Activated CD8-positive, alpha-beta T cell treated with anti-CD3 and anti-CD28 coated beads for 36 hours (primary cell): ENCODE measurements around the gene DHX35. TPM values are rescaled to one million over a fixed set of nuclear protein-coding genes. Genes with fewer than 3 reads are reported as not detected.
A peak's percentile ranks its signal among the peaks of the same experiment; 100 is the strongest.

Experiments used
- ATAC-seq: fragments of 200-7000 bp; cut with Tn5 transposase; one replicate; pipeline ENCODE4 v1.10.0; 2021; ENCODE audit warnings: mild to moderate bottlenecking, moderate library complexity
- CTCF ChIA-PET: fragments of 350-600 bp; sonication (Branson Sonifier 250); formaldehyde crosslinking; loops from one replicate; lab custom pipeline; 2021; ENCODE audit warnings: antibody characterized with exemption; lab: Charles Lee
- POLR2A ChIA-PET: fragments of 350-600 bp; sonication (Branson Sonifier 250); formaldehyde crosslinking; loops from one replicate; lab custom pipeline; 2021; ENCODE audit warnings: antibody characterized with exemption; lab: Charles Lee
- DNase-seq: peaks from one replicate; pipeline ENCODE4 v3.0.0-alpha.2; 2020
- H3K27ac Mint-ChIP-seq: one replicate; pipeline ENCODE4 v1.8.0; 2021; ENCODE audit warnings: mild to moderate bottlenecking, mixed read lengths
- H3K27me3 Mint-ChIP-seq: one replicate; pipeline ENCODE4 v1.8.0; 2021; ENCODE audit warnings: mixed read lengths
- H3K36me3 Mint-ChIP-seq: one replicate; pipeline ENCODE4 v1.8.0; 2021; ENCODE audit warnings: low read depth, mixed read lengths
- H3K4me1 Mint-ChIP-seq: one replicate; pipeline ENCODE4 v1.8.0; 2021; ENCODE audit warnings: low read depth, mixed read lengths
- H3K4me3 Mint-ChIP-seq: one replicate; pipeline ENCODE4 v1.8.0; 2021; ENCODE audit warnings: mild to moderate bottlenecking, moderate library complexity, mixed read lengths
- H3K9me3 Mint-ChIP-seq: one replicate; pipeline ENCODE4 v1.8.0; 2021; ENCODE audit warnings: mixed read lengths
- intact Hi-C: fragments of 100-400 bp; cut with micrococcal nuclease; formaldehyde crosslinking; loops from one replicate; pipeline ENCODE4 v1.10.0; 2022
- total RNA-seq, 2 experiments: library from RNA; stranded (reverse); gene quantifications; one replicate each; pipeline ENCODE4 v1.2.3, GENCODE V29; 2021
- TF ChIP-seq, protein P1 (sequence below): fragments of 200-600 bp; IDR thresholded peaks from one replicate; pipeline ENCODE4 v1.8.0; 2022; ENCODE audit warnings: antibody characterized with exemption, mild to moderate bottlenecking

DHX35 gene
- total RNA-seq, 2 experiments from 2014 or later: 12.2 to 12.6 TPM

DNA sequence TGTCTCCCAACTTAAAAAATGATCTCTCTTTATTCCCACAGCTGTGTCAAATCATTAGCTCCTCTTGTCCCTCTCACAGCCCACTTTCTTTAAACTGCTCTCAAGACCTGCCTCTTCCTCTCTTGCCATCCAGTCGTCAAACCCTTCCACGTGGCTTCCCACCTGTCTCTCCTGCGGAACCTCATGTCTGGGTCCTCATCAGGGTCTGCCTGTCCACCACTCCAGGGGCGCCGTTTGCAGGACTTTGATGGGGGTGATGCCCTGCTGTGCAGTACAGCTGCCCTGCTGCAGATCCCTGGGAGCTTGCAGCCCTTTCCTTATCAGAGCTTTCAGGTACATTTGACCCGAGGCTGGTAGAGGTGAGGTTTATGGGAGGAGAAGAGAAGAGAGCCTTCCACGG is 114.8 kb downstream of the DHX35 start:
- H3K27ac Mint-ChIP-seq: no peak overlapping the region
- no peak overlapping the region for H3K4me3 Mint-ChIP-seq
- H3K36me3 Mint-ChIP-seq: no peaks in the 10 kb centered on the region
- ChIA-PET POLR2A (no interaction called here), CTCF (interaction anchor here (0.6 to 6.5 kb wide), 3 partner anchors 10 to 150 kb away, joined by 3 to 65 read pairs (median 3); partner anchors contain the start of gene FAM83D)
- no peaks in the 10 kb centered on the region for H3K9me3 Mint-ChIP-seq
- TF ChIP-seq, protein P1, sequence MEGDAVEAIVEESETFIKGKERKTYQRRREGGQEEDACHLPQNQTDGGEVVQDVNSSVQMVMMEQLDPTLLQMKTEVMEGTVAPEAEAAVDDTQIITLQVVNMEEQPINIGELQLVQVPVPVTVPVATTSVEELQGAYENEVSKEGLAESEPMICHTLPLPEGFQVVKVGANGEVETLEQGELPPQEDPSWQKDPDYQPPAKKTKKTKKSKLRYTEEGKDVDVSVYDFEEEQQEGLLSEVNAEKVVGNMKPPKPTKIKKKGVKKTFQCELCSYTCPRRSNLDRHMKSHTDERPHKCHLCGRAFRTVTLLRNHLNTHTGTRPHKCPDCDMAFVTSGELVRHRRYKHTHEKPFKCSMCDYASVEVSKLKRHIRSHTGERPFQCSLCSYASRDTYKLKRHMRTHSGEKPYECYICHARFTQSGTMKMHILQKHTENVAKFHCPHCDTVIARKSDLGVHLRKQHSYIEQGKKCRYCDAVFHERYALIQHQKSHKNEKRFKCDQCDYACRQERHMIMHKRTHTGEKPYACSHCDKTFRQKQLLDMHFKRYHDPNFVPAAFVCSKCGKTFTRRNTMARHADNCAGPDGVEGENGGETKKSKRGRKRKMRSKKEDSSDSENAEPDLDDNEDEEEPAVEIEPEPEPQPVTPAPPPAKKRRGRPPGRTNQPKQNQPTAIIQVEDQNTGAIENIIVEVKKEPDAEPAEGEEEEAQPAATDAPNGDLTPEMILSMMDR: no peak
- intact Hi-C loops: no loop called here
- no peak for ATAC-seq
- no peak for DNase-seq
- H3K27me3 Mint-ChIP-seq: peaks cover 6% of the 10 kb centered on the region
- H3K4me1 Mint-ChIP-seq: no peaks in the 10 kb centered on the region

DNA sequence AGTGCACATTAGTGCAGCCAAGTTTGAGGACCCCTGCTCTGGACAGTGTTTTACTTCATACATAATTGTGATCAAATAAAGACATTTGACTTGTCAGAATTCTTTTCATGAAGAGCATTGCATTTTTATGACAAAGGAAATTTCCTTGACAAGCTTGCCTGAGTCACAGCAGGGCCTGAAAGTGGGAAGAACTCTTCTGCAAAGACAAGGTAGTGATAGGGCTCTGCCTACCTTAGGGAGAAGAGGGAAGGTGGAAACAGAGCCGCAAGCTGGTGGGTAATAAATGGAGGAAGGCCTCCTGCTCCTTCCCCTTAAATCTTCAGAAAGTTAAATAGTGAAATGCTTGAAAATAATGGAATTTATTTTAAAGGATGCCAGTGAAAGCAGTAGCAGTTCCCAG is 118.2 kb downstream of the DHX35 start:
- no peaks in the 10 kb centered on the region for H3K4me1 Mint-ChIP-seq
- intact Hi-C loops: no loop called here
- H3K27me3 Mint-ChIP-seq: peaks cover 10% of the 10 kb centered on the region
- TF ChIP-seq, protein P1: no peak
- H3K27ac Mint-ChIP-seq: no peak overlapping the region
- DNase-seq: no peak
- no peak for ATAC-seq
- no peaks in the 10 kb centered on the region for H3K9me3 Mint-ChIP-seq
- POLR2A ChIA-PET: no interaction called here
- CTCF ChIA-PET: interaction anchor here (0.7 to 7.6 kb wide), 21 partner anchors 9 to 157 kb away, joined by 3 to 153 read pairs (median 4); partner anchors contain the start of genes DHX35 and FAM83D
- no peaks in the 10 kb centered on the region for H3K36me3 Mint-ChIP-seq
- H3K4me3 Mint-ChIP-seq: no peak overlapping the region

- Mint-ChIP-seq H3K27ac (no peak overlapping the region), H3K36me3 (no peaks in the 10 kb centered on the region), H3K4me1 (no peaks in the 10 kb centered on the region), H3K9me3 (no peaks in the 10 kb centered on the region), H3K4me3 (no peak overlapping the region), H3K27me3 (peaks cover 10% of the 10 kb centered on the region)
- ATAC-seq: peak; percentile 86
- TF ChIP-seq, protein P1: peak; percentile 89
- intact Hi-C loops: no loop called here
- ChIA-PET POLR2A (interaction anchor here (1.3 kb wide), 1 partner anchor 11 kb away, joined by 4 read pairs; no protein-coding TSS in a partner anchor), CTCF (interaction anchor here (0.6 to 7.6 kb wide), 24 partner anchors 8 to 432 kb away, joined by 3 to 153 read pairs (median 4); partner anchors contain the start of genes DHX35 and FAM83D)
- peak; percentile 89 for DNase-seq
Measured at GRCh38 chr20:39081255-39081654, 119.1 kb downstream of the DHX35 start.

GRCh38 chr20:39082622-39083398 is 120.7 kb downstream of the DHX35 start:
- POLR2A ChIA-PET: interaction anchor here (1.0 kb wide), 1 partner anchor 33 kb away, joined by 3 read pairs; no protein-coding TSS in a partner anchor
- Mint-ChIP-seq H3K27me3 (peaks cover 10% of the 10 kb centered on the region), H3K36me3 (no peaks in the 10 kb centered on the region), H3K27ac (no peak overlapping the region), H3K4me1 (no peaks in the 10 kb centered on the region), H3K4me3 (no peak overlapping the region), H3K9me3 (no peaks in the 10 kb centered on the region)
- ATAC-seq (no peak), DNase-seq (no peak)
- CTCF ChIA-PET: interaction anchor here (0.9 to 7.6 kb wide), 5 partner anchors 14 to 58 kb away, joined by 3 to 153 read pairs (median 14); no protein-coding TSS in a partner anchor
- intact Hi-C loops: loop anchor here (2.0 kb wide), 1 partner anchor 32 kb away; no protein-coding TSS in a partner anchor
- TF ChIP-seq, protein P1: no peak

DNA sequence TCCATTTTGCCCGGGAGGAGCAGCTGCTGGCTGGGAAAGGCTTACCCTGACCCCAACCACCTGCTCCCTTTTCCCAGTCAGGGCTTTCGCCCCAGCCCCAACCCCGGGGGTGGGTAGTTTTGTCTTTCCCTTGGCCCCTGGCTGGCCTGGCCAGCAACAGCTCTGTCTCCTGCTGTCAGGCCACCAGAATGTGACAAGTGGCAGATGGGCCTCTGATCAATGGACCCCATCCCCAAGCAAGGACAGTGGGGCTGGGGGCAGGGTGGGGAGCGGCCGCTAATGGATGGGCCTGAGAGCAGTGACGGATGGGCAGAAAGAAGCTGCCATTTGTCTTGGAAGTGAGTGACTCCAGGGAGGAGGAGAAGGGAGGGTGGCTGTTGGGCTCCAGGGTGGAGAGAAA is 121.6 kb downstream of the DHX35 start:
- Mint-ChIP-seq H3K4me1 (no peaks in the 10 kb centered on the region), H3K36me3 (no peaks in the 10 kb centered on the region), H3K27me3 (peaks cover 8% of the 10 kb centered on the region), H3K27ac (no peak overlapping the region), H3K9me3 (no peaks in the 10 kb centered on the region), H3K4me3 (no peak overlapping the region)
- CTCF ChIA-PET: interaction anchor here (7.6 kb wide), 1 partner anchor 34 kb away, joined by 153 read pairs; no protein-coding TSS in a partner anchor
- TF ChIP-seq, protein P1: no peak
- ATAC-seq (no peak), DNase-seq (no peak)
- POLR2A ChIA-PET: no interaction called here
- intact Hi-C loops: loop anchor here (2.0 kb wide), 1 partner anchor 33 kb away; no protein-coding TSS in a partner anchor
